Adipocyte (in vitro differentiated cells): ENCODE measurements around the gene TSHZ1.

ENCODE experiments used
- DNase-seq: peaks from one replicate; pipeline ENCODE4 v3.0.0-alpha.2; 2015; ENCODE audit warnings: low read depth
- H3K27me3 ChIP-seq: replicated peaks from 2 replicates; pipeline ENCODE4 v1.7.0; 2013; ENCODE audit warnings: mild to moderate bottlenecking, low read length, moderate library complexity; ENCODE audit not compliant: control insufficient read depth, insufficient read depth
- H3K36me3 ChIP-seq: 2 replicates; pipeline ENCODE4 v1.7.0; 2013; ENCODE audit warnings: low read length, mild to moderate bottlenecking, moderate library complexity; ENCODE audit not compliant: control insufficient read depth, insufficient read depth, severe bottlenecking
- H3K4me1 ChIP-seq: 2 replicates; pipeline ENCODE4 v1.7.0; 2013; ENCODE audit warnings: mild to moderate bottlenecking, low read length, moderate library complexity; ENCODE audit not compliant: control insufficient read depth, insufficient read depth
- H3K4me3 ChIP-seq: 2 replicates; pipeline ENCODE4 v1.7.0; 2013; ENCODE audit warnings: mild to moderate bottlenecking, low read length, moderate library complexity
- H3K9ac ChIP-seq: 2 replicates; pipeline ENCODE4 v1.7.0; 2013; ENCODE audit warnings: mild to moderate bottlenecking, low read length, moderate library complexity
- H3K9me3 ChIP-seq: 2 replicates; pipeline ENCODE4 v1.7.0; 2013; ENCODE audit warnings: mild to moderate bottlenecking, low read length, moderate library complexity; ENCODE audit not compliant: control insufficient read depth

The TSHZ1 gene

DNA sequence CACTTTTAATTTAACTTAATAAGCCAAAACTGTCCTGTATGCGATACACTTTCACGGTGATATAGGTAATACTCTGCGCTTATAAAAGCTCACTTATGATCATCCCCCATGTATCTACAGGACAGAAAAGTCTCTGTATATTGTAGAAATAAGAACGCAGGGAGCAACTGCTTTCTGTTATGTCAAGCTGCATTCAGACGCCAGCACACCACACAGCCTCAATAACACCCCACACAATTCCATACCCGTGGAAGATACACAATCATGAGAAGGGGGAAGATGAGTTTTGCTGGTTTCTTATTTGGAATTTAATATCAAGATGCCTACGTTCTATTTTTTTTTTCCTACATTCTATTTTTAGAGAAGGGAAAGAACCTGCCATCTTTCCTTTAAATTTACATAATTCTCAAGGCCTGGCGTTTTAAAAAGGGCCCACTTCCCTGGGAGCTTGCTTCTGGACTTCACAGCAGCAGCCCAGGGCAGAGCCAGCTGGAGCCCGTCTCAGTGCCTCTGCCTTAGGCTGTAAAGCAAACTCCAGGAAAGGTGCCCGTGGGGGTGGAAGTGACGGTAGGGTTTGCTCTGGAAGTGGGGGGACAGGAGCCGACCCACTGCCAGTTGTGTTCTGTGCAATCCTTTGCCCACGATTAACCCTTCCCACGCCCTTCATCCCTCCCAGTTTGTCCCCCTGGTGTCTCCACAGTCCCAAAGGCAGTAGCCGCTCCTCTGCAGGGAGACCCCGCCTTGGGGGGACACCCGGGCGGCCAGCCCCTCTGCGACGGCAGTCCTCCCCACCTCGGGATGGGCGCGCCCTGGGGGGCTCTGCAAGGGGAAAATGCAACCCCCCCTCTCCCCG is 7.0 kb upstream of the TSHZ1 start:
- H3K9ac ChIP-seq: peak overlapping the region; percentile 81
- peaks cover 73% of the 10 kb centered on the region for H3K4me1 ChIP-seq
- DNase-seq: peak; percentile 59
- no peaks in the 10 kb centered on the region for H3K9me3 ChIP-seq
- peaks cover 7% of the 10 kb centered on the region for H3K36me3 ChIP-seq
- H3K4me3 ChIP-seq: peak overlapping the region; percentile 93
- no peaks in the 10 kb centered on the region for H3K27me3 ChIP-seq

DNA sequence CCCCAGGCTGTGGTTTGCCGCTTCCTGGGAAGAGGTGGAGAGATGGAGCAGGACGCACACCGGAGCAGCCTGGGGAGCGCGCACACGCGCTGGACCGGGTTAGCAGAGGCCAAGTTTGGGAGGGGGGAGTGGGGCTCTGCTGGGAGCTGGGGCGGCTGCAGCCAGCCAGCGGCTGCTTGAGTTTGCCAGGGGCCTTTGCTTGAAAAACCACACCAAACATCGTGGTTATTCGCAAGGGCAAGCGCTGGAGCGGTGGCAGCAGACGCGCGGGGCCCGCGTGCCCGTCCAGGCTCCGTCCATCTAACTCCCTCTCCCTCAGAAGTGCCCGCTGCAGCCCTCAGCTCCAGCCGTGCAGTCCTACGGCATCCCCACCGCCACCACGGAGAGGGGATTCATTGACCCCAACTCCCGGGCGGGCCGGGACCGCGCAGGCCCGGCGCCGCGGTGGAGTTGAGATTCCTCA is 6.3 kb upstream of the TSHZ1 start:
- no peak for DNase-seq
- peak overlapping the region; percentile 81 for H3K9ac ChIP-seq
- peaks cover 7% of the 10 kb centered on the region for H3K36me3 ChIP-seq
- peak overlapping the region; percentile 93 for H3K4me3 ChIP-seq
- no peaks in the 10 kb centered on the region for H3K9me3 ChIP-seq
- H3K27me3 ChIP-seq: no peaks in the 10 kb centered on the region
- peaks cover 66% of the 10 kb centered on the region for H3K4me1 ChIP-seq

DNA sequence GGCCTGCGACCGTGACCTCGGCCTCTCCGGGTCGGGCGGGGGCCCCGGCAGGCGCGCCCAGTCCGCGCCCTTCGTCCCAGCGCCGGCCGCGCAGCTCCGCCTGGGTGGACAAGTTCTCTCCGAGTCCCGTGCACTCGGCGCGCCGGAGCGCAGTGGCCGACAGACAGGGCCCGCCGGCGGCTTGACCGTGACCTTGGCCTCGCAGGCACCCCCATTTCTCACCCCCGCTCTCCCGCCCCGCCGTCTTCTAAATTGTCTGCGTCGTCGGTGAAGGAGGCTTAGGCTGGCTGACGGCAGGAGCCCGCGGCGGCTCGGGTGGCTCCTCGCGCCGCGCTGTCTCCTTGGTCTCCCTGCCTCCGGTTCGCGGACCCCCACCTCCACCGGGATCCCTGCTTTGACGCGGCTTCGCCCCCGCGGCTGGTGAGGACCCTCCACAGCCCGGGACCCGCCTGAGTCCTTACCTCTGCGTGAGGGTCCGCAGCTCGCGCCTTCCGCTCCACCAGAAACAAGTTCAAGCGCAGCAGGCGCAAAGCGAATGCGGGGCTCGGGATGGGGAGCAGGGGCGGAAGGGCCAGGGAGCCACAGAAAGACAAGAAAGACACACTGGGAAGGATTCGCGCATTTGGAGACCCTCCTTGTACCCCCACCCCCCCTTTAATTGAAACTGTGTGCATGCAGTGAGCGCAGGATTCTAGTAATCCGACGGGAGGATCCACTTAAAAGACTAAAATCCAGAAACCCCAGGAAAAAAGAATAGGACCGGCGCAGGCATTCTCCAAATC is 5.7 kb upstream of the TSHZ1 start:
- Histone ChIP-seq H3K4me3 (peak overlapping the region; percentile 93), H3K9ac (peak overlapping the region; percentile 81), H3K27me3 (no peaks in the 10 kb centered on the region), H3K36me3 (peaks cover 5% of the 10 kb centered on the region), H3K9me3 (no peaks in the 10 kb centered on the region), H3K4me1 (peaks cover 65% of the 10 kb centered on the region)
- DNase-seq: peak; percentile 59

DNA sequence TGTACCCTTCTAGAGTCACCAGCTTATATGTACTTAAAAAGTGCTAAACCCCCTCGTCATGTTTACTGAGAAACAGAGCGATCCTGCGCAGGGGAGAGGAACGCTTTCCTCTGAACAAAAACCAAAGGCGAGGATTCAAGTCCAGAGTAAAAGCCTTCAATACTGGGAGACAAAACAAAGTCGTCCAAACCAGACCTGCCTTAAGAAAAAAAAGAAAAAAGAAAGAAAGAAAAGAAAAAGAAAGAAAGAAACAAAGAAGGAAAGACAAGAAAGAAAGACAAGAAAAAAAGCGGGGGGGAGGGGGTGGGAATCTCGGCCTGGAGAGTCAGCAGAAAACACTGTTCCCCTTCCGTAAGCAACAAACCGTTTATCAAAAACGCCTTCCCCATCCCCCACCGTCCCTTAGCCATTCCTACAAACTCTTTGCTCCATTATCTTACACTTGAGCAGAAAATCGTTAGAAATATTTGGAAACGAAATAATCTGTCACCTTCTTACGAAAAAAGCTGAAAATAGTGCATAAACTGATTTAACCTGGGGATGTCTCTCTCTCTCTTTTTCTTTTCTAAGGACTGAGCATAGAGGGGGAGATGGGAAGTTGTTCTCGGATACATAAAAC is 5.0 kb upstream of the TSHZ1 start:
- Histone ChIP-seq H3K9ac (peak overlapping the region; percentile 81), H3K9me3 (no peaks in the 10 kb centered on the region), H3K27me3 (no peaks in the 10 kb centered on the region), H3K36me3 (no peaks in the 10 kb centered on the region), H3K4me1 (peaks cover 67% of the 10 kb centered on the region), H3K4me3 (peak overlapping the region; percentile 93)
- DNase-seq: peak; percentile 58

DNA sequence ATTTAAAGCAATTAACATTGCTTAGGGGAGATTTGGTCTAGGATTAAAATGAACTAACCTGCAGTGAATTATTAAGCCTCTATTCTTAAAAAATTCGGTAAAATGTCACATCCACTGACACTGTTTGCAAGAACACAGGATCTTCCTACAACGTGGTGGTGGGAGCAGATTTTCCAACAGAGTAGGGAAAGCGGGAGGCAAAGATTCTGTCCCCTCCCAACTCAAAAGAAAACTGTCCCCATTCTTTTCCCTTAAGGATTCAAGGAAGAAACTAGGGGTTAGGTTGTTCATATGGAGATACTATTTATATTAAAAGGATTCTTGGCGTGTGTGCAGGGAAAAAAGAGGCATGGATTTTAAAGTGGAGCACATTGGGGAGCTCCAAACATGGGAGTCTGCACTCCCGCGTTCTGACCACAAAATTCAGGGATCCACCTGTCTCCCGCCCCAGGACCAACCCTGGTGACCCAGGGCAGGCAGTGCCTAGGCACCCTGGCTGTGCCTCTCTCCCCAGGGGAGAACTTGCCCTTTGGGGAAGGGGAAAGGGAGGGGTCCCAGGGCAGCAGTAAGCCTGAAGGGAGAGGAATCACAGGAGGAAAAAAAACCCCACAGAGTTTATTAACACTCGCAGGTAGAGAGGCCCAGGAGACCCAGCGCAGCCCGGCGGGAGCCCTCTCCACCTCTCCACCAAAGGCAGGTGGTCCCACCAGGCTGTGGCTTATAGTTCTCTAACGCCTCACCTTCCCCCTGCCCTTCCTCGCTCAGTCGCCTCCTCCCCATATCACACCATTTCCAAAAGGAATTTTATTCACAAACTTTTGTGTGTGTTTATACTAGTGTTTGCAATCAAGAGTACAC is 3.9 kb upstream of the TSHZ1 start:
- Histone ChIP-seq H3K4me3 (peak overlapping the region; percentile 93), H3K9me3 (no peaks in the 10 kb centered on the region), H3K4me1 (peaks cover 57% of the 10 kb centered on the region), H3K36me3 (no peaks in the 10 kb centered on the region), H3K9ac (peak overlapping the region; percentile 81), H3K27me3 (no peaks in the 10 kb centered on the region)
- DNase-seq: no peak

DNA sequence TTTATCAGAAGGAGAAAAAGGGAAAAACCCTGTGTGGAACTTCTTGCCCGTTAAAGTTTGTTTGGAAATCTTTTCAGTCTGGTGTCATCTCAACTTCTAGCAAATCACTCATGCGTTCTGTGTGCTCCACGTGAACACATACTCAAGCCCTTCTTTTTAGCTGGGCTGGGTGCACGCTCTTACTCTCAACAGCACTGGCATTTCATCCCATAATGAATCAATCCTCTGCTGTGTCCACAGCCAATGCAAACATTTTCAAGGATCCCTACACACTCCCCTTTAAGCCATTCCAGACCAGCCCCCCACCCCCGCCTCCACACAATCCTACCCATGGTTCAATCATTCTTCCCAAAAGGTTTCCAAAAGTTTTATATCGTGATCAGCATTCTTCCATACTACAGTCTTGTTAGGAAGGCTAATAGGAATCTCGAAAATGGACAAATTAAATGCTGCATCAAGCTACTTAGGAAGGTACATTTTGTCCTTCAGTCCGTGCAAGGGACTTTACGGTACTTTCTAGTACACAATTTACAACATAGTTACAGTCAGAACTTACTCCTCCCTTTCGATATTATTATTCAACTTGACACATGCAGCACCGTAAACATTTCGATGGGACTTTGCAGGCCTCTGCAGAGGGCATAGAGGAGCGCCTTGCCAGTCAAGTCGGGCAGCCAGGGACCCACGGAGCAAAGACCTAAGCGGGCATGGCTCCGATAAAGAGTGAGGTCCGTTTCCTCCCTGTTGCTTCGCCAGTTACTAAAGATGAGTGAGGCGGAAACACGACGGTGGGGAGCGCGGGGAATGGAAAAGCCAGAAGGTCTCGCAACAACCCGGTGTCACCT is 3.1 kb upstream of the TSHZ1 start:
- Histone ChIP-seq H3K9ac (peak overlapping the region; percentile 82), H3K4me3 (peak overlapping the region; percentile 93), H3K4me1 (peaks cover 51% of the 10 kb centered on the region), H3K36me3 (no peaks in the 10 kb centered on the region), H3K27me3 (no peaks in the 10 kb centered on the region), H3K9me3 (no peaks in the 10 kb centered on the region)
- peak; percentile 75 for DNase-seq

DNA sequence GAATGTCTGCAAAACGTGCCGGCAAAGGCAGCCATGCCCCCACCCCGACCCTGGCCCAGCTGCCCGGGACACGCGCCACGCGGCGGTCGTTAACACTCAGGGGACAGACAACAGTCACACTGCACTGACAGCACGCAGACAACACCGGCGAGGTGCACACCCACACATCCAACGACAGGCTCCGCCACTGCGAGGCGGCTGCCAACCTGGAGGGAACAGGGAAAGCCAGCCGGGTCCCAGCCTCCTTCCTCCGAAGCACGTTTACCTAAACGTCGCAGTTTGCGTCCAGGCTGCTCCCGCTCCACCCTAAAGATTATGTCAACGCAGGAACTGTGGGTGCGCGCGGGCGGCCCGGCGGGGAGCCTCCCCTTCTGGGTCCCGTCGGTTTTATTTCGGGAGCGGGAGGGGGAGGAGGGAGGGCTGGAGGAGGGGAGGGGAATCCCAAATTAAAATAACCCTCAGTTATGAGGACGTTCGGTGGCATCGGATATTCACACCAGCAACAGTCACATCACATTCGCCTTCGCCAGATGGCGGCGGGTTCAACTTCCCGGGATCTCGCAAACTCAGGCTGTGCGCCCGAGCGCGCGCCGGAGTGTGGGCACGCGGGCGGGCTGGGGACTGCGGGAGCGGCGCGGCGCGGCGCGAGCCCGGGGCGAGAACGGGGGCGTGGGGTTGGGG is 2.3 kb upstream of the TSHZ1 start:
- Histone ChIP-seq H3K4me3 (peak overlapping the region; percentile 93), H3K36me3 (no peaks in the 10 kb centered on the region), H3K27me3 (no peaks in the 10 kb centered on the region), H3K9ac (peak overlapping the region; percentile 82), H3K9me3 (no peaks in the 10 kb centered on the region), H3K4me1 (peaks cover 51% of the 10 kb centered on the region)
- DNase-seq: peak; percentile 80

DNA sequence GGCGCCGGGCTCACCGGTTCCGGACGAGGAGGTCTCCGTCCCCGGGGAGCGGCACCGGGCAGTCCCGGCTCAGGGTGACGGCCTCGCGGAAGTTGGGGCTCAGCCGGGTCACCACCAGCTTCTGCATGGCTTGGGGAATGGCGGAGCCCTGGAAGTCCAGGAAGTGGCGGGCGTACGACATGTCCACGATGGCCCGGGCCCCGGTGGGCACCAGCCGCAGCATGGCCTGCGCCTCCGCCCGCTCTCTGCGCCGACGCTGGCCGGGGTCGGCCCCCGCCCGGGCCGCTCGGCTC is 1.8 kb upstream of the TSHZ1 start:
- DNase-seq: no peak
- Histone ChIP-seq H3K4me1 (peaks cover 50% of the 10 kb centered on the region), H3K4me3 (peak overlapping the region; percentile 93), H3K9me3 (no peaks in the 10 kb centered on the region), H3K36me3 (no peaks in the 10 kb centered on the region), H3K9ac (peak overlapping the region; percentile 82), H3K27me3 (no peaks in the 10 kb centered on the region)

DNA sequence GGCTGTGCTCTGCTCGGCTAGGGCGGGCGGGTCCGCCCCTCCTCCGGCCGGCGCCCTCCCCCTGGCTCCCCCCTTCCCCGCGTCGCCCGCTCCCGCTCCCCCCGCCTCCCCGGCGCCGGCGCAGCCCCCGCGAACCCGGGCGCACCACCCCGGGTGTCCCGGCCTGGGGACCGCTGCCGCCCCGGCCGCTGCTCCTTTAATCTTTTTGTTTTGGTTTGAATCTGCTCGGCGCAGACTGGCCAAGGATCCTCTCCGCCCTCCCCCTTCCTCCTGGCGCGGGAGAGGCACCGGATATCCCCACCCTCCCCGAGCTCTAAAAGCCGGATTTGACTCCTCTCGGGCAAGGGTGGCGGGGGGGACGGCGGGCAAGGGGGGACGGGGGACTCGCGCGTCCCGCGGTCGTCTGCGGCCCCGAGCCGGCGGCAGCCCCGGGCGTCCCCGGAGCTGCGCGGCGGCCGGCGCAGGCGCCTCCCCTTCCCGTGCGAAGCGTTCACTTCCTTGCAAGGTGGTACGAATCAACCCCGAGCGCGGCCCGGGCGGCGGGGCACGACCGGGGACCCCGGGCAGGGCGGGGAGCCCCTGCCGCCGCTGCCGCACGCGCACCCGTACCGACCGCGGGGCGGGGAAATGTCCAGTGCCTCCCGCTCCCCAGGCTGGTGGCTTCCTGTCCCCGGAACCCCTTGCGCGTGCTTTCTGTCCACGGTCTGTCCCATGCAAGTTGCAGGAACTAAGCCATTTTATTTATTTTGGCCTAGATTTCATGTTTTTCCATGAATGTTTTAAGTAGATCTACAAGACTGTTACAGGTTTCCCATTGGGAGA is 1.3 kb upstream of the TSHZ1 start, which contains the start of gene PTGR3:
Gene PTGR3 (minus strand): TSS at position 11 of the 822 bp plus-strand sequence. CDS start 81 bp downstream, outside the sequence.
- peak; percentile 86 for DNase-seq
- H3K4me3 ChIP-seq: peak within 1 kb of the TSS; percentile 93
- H3K9ac ChIP-seq: peak within 1 kb of the TSS; percentile 82
- H3K9me3 ChIP-seq: no peaks in the 10 kb centered on the region
- no peaks in the 10 kb centered on the region for H3K27me3 ChIP-seq
- H3K36me3 ChIP-seq: no peaks in the 10 kb centered on the region
- peaks cover 50% of the 10 kb centered on the region for H3K4me1 ChIP-seq
